H1 (cell line): Measurements from ENCODE around the gene HBD.

Experiments
- CTCF ChIP-seq, 3 experiments: IDR thresholded peaks; 1 replicate in 2 of 3; 2 replicates in 1 of 3; pipeline versions ENCODE4 v1.5.1 to v1.6.1; 2011; ENCODE audit warnings: low read length in 3 of 3, mild to moderate bottlenecking in 3 of 3, inconsistent platforms in 2 of 3, low read depth in 1 of 3, moderate library complexity in 1 of 3; ENCODE audit not compliant: insufficient read depth in 1 of 3; ENCODE audit errors: control extremely low read depth in 1 of 3
- HDAC6 ChIP-seq: IDR thresholded peaks from one replicate; pipeline ENCODE4 v1.7.1; 2012; ENCODE audit warnings: low read depth, mild to moderate bottlenecking, inconsistent platforms, low read length, moderate library complexity
- POLR2A ChIP-seq, 2 experiments: IDR thresholded peaks; 1 replicate in 1 of 2; 2 replicates in 1 of 2; pipeline ENCODE4 v1.6.1; 2011; ENCODE audit warnings: low read depth in 2 of 2, low read length in 2 of 2, mild to moderate bottlenecking in 2 of 2; ENCODE audit errors: control extremely low read depth in 1 of 2
- RAD21 ChIP-seq, 2 experiments: IDR thresholded peaks in 1 of 2; conservative IDR thresholded peaks in 1 of 2; 2 replicates each; pipeline ENCODE4 v1.6.1; 2011; ENCODE audit warnings: low read depth in 2 of 2, low read length in 2 of 2, improper control_type of control experiment in 1 of 2, inconsistent platforms in 1 of 2, mild to moderate bottlenecking in 1 of 2, moderate library complexity in 1 of 2
- USF2 ChIP-seq: IDR thresholded peaks from 2 replicates; pipeline ENCODE4 v1.6.1; 2011; ENCODE audit warnings: low read length, improper control_type of control experiment

- TF ChIP-seq POLR2A (IDR thresholded peaks at IDR 0.05; ENCODE audit: control extremely low read depth in 1 of 2, low read depth in 2 of 2, low read length in 2 of 2) (no peak), USF2 (no peak), HDAC6 (no peak), RAD21 (IDR thresholded peaks at IDR 0.05 in 1 of 2, conservative IDR thresholded peaks at IDR 0.05 in 1 of 2; ENCODE audit: low read depth in 2 of 2, low read length in 2 of 2) (no peak), CTCF (IDR thresholded peaks at IDR 0.05; ENCODE audit: control extremely low read depth in 1 of 3, insufficient read depth in 1 of 3, low read depth in 1 of 3, low read length in 3 of 3) (no peak)
These were observed 16.4 kb upstream of the HBD start for GRCh38 chr11:5250543-5251204.
